Activated CD4-positive, CD25-positive, alpha-beta regulatory T cell treated with anti-CD3 and anti-CD28 coated beads, Interleukin-2, amount 50 U/mL, for 72 hours (primary cell): ENCODE measurements around the gene LPAR1.

Experiments
- DNase-seq: peaks from one replicate; pipeline ENCODE4 v3.0.0; 2021

LPAR1 gene

GRCh38 chr9:110997847-110998246, 40.4 kb downstream of the LPAR1 start:
- no peak for DNase-seq

DNA sequence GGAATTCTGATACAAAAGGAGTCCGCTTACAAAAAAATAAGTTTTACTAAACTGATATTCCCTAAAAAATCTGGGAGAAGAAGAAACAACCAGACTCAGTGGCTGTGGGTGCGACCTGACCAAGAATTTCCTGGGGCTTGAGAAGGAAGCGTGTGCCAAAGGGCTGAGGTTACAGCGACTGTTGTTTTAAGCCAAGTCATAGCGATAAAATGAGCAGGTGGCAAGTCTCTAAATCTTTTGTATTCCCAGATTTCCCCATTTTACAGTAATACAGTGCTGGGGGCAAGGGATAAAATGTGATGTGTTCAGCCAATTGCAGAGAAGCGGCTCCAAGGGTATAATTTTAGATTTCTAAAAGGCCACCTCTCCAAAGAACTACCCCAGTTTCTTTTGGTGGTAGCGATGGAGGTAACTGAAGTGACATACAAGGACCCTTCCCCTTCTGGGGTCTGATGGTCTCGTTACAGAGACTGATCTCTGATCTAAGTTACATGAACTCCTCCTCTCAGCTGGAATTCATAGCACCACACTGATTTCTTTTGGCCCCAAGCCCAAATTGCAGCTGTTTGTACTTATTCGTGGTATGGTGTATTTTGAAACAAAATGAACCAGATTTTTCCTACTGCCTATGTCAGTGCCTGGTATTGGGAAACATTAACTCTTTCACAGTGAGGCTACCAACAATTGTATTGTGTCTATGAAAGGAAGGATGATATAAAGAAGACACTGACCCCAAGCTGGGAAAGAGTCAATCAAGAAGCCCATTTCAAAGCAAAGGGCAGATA, 41.6 kb downstream of the LPAR1 start:
- no peak for DNase-seq

GRCh38 chr9:110995420-110996340, 42.6 kb downstream of the LPAR1 start:
- no peak for DNase-seq

GRCh38 chr9:110994771-110995241, 43.5 kb downstream of the LPAR1 start:
- DNase-seq, result no peak

GRCh38 chr9:110990481-110990880, 47.8 kb downstream of the LPAR1 start:
- DNase-seq, result no peak

GRCh38 chr9:110986529-110986928, 51.7 kb downstream of the LPAR1 start:
- no peak for DNase-seq

DNA sequence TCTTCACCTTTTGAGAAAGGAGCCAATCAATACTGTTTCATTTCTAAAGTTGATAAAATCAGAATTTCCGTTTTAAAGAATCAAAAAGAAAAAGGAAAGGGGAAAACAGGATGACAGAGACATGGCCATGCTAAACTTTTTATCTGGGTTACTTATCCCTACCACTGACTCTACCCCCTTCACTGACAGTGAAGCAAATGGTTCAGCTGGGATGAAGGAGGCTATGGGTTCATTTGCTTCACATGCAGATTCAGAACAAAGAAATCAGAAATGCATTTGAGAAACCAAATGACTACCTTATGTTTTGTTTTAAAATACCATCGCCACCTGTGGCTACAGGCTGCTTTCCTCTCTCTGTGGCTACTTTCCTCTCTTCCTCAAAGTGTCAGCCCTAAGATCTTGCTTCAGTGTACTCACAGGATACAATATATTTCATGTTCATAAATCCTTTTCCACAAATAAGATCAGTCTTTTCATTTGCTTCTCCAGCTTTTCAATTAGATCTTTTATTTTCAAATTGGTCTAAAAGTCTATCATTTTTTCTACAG, 53.3 kb downstream of the LPAR1 start:
- no peak for DNase-seq

DNA sequence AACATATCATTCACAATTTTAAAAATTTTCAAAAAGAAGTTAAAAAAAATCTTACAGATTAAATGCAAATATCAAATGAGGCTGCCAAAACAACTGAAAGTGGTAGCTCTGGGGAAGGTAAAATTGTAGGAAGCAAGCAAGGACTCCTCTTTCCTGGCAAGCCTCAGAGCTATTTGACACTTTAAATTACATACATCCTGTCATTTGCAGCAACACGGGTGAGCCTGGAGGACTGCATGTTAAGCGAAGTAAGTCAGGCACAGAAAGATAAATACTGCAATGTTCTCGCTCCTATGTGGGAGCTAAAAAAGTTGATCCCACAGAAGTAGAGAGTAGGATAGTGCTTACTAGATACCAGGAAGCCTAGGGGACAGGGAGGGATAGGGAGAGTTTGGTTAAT, 58.0 kb downstream of the LPAR1 start:
- DNase-seq, result no peak

DNA sequence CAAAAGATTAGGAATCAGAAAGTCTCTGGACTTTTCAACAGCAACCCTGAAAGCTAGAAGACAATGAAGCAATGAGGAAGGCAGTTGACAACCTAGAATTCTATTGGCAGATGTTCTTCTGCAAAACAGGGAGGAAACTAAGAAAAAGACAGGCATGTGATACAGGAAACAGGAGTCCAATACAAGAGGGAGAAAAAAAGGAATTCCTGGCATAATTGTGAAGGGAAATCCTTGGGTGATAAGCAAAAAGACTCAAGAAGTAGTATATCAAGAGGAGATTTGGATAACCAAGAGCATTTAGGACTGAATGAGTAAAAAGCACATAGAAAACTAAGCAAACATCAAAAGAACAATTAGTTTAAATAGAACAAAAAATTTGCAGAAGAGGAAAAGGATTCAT, 58.6 kb downstream of the LPAR1 start:
- DNase-seq, result no peak

DNA sequence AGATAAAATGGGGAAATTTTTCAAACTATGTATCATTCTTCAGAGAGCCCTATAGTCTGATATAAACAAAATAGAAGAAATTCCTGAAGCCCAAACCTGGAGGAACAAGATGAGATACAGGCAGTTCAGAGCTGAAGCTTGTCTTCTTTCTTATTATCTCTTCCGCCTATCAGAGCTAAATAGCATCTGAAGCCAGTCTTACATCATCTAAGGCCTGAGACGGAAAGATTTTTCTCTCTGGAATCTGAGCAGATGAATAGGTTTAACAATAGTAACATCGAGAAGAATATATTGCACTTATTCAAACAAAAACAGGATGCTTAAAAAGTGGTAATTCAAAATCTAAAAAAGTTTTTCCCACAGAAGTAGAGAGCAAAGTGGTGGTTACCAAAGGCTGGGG, 59.8 kb downstream of the LPAR1 start:
- DNase-seq, result no peak

- no peak for DNase-seq
These were observed 61.0 kb downstream of the LPAR1 start for GRCh38 chr9:110977259-110977709.

DNA sequence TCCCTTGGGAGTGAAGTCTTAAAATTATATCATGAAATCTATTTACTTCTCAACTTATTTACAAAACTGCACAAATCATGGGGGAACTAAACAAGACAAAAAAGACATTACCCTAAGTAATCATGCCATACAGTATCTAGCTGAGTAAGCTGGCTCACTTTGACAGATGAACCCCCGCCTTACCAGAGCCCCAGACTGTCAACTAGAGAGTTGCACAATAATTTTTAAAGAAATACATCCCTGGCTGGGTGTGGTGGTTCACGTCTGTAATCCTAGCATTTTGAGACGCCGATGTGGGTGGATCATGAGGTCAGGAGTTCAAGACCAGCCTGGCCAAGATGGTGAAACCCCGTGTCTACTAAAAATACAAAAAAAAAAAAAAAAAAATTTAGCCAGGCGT, 62.3 kb downstream of the LPAR1 start:
- DNase-seq, result no peak

- DNase-seq, result no peak
These were observed 63.0 kb downstream of the LPAR1 start for GRCh38 chr9:110975278-110975677.

DNA sequence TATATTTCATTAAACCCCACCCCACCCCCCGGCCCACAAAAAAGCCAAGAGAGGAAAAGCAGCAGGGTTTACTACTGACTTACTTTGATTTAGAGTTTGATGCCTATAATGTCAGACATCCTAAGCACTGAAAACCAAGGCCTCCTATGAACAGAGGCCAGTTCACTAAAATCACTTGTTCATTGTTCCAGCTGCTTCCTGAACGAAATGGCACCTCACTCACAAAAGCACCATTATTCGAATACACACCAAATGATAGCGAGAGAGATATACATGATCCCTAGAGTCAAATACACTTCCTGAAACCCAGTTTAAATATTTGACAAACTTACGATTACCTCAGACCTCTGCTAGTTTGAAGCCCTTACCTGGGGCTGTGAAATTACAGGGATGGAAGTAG, 66.6 kb downstream of the LPAR1 start:
- DNase-seq, result no peak

GRCh38 chr9:110971234-110971633, 67.0 kb downstream of the LPAR1 start:
- DNase-seq, result no peak

DNA sequence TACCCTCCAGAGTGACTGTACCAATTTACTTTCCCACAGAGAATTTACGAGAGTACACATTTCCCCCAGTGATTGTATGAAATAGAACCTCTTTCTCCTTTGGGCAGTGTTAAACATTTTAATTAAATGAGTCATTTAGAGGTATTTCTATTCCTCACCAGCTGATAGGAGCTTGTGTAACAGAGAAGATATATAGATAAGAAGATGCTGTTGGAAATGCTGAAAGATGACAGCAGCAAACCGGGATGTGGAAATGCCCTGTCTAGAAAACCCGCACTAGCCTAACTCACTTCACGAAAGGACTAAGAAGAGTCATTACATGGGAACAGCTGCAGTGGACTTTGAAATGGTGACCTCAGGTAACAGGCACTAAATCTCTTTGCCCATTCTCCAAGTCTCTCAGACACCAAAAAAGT, 68.3 kb downstream of the LPAR1 start:
- DNase-seq, result no peak

- DNase-seq, result no peak
These were observed 70.2 kb downstream of the LPAR1 start for GRCh38 chr9:110968096-110968495.

DNA sequence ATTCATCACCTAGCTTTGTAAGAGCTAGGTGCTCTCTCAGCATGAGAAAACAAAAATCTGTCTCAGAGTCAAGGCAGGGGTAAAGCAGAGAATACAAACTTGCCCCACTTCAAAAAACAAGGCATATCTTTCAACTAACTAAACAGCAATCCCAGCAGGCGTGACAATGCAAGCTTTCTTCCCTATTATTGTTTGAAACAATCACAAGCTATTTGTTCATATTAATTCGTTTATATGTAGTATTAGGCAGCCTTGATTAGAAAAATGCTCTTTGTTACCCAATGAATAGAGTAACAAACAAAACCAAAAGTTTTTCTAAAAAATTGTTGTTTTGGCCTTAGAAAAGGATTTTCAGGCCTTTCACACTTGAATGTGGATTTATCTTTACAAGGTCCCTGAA, 71.1 kb downstream of the LPAR1 start:
- no peak for DNase-seq

- no peak for DNase-seq
These were observed 78.0 kb downstream of the LPAR1 start for GRCh38 chr9:110960288-110960687.

DNA sequence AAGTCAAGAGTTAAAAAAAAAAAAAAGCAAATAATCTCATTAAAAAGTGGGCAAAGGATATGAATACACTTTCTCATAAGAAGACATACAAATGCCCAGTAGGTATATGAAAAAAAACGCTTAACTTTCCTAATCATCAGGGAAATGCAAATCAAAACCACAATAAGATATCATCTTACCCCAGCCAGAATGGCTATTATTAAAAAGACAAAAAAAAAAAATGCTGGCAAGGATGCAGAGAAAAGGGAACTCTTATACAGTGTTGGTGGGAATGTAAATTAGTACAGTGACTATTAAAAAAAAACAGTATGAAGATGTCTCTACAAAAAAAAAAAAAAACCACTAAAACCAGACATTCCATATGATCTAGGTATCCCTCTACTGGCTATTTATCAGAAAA, 79.4 kb downstream of the LPAR1 start:
- DNase-seq, result no peak

DNA sequence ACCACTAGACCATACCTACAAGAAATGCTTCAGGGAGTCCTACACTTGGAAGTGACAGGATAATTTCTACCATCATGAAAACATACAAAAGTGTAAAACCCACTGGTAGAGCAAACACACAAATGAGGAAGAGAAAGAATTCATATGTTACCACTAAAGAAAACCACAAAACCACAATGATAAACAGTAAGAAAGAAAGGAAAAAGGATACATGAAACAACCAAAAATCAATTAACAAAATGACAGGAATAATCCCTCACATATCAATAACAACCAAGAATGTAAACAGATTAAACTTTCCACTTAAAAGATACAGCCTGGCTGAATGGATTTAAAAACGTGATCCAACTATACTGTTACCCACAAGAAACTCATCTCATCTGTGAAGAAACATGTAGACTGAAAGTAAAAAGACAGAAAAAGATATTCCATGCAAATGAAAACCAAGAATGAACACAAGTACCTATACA, 83.4 kb downstream of the LPAR1 start:
- no peak for DNase-seq

GRCh38 chr9:110952540-110952859, 85.8 kb downstream of the LPAR1 start:
- DNase-seq, result no peak

DNA sequence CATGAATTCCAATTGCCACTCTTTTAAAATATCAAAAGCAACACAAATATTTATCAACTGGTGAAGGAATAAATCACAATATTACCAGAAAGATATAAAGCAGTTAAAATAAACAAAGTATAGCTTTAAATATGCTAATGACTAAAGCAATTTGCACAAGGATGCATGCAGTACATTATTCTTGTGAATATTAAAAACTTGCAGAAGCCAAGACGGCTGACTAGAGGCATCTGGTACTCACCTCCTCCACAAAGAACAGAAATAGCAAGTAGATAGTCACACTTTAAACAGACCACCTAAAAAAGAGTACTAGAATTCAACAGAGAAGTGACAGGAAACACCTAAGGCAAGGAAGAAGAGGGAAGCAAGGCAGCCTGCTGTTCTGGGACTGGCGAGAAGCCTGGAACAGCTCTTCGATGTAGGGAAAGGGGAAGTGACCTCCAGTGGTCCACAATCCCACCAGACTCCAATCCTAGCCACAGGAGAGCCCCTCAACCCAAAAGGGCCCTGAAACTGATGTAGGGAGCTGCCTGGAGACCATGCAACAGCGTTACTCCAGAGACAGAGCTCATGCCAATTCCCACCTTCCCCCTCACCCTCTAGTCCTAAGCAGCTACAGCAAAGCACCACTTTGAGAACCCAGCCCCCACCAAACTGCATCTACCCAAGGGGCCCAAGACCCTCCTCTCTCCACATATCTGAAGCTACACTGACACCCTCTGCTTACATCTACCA, 86.3 kb downstream of the LPAR1 start:
- DNase-seq, result no peak
